ENCODE data around the gene FIP1L1. TPM values are rescaled to one million over a fixed set of nuclear protein-coding genes. Genes with fewer than 3 reads are reported as not detected.

The FIP1L1 gene
- total and polyA plus RNA-seq, 10 of the 15 experiments (the other 5 are each of a cell fraction or from before 2014, with no cell fraction given) = 28.1 to 110 (median 59.4) TPM

DNA sequence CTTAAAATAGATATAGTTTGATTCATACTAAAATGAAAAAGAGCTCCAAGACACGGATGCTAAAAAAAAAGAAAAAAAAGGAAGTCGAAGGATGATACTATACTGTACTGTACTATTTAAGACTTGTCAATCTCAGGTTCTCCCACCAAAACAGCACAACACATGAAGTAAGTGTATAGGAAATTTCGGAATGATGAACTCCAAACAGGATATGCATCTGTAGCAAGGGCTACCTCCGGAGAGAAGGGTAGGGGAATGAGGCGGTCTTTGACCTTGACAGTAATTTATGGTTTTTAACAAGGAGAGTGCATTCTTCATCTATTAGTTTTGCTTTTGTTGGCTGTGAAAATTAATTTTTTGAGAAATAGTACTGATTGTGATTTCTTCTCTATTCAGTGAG, 541 bp upstream of the FIP1L1 start:
- intact Hi-C loops (cut with micrococcal nuclease; ENCODE audit: unreplicated experiment) (loop anchor here (5.0 kb wide), 1 partner anchor 180 kb away; no protein-coding TSS in a partner anchor), in situ Hi-C loops (cut with MboI) (no loop called here)
- TSS peak; percentile 80 for BruUV-seq (replicated peaks)
- Histone ChIP-seq H3K27ac (ENCODE audit: control insufficient read depth, insufficient read depth) (peak overlapping the region; percentile 47), H2AFZ (ENCODE audit: control insufficient read depth, low read depth, low read length) (peak overlapping the region; percentile 92), H3K27me3 (replicated peaks in 1 of 2; ENCODE audit: control insufficient read depth in 2 of 2, insufficient read depth in 2 of 2, low read length in 1 of 2) (no peaks in the 10 kb centered on the region), H3K9ac (ENCODE audit: control insufficient read depth, insufficient read depth, low read length) (peak overlapping the region; percentile 79; the same call in 1 of the 2 replicates), H3K4me3 (peak overlapping the region; percentile 89; the same call in 1 of the 2 replicates), H3K4me2 (ENCODE audit: control insufficient read depth, insufficient read depth) (peak overlapping the region; percentile 83), H3K4me1 (ENCODE audit: control insufficient read depth, insufficient read depth, low read length) (no peaks in the 10 kb centered on the region), H3K36me3 (ENCODE audit: control insufficient read depth in 2 of 2, insufficient read depth in 2 of 2, low read length in 1 of 2) (no peaks in the 10 kb centered on the region), H4K20me1 (ENCODE audit: control insufficient read depth, insufficient read depth) (no peaks in the 10 kb centered on the region; the same call in 1 of the 2 replicates), H3K79me2 (ENCODE audit: control insufficient read depth, insufficient read depth, low read length) (peaks cover 41% of the 10 kb centered on the region), H3K9me3 (replicated peaks; ENCODE audit: control insufficient read depth, insufficient read depth, low read length) (no peaks in the 10 kb centered on the region)
- ChIA-PET SMC1A (ENCODE audit: uncharacterized antibody, unreplicated experiment) (interaction anchor here (1.1 to 2.2 kb wide), 2 partner anchors 10 to 71 kb away, joined by 4 to 8 read pairs; partner anchors contain the start of gene SCFD2), POLR2A (interaction anchor here (5.7 kb wide), 1 partner anchor 11 kb away, joined by 32 read pairs; the partner anchor contains the start of gene SCFD2), RAD21 (ENCODE audit: unreplicated experiment) (interaction anchor here (1.0 to 1.2 kb wide), 2 partner anchors 264 to 276 kb away, joined by 4 read pairs; no protein-coding TSS in a partner anchor), CTCF (interaction anchor here (1.0 to 3.3 kb wide), 2 partner anchors 10 to 11 kb away, joined by 3 to 11 read pairs; partner anchors contain the start of gene SCFD2)
- DNase-seq (ENCODE audit: low read depth, low spot score) = no peak
- ATAC-seq = no peak
- TF ChIP-seq JUND (IDR thresholded peaks at IDR 0.05; ENCODE audit: low read depth, low read length) (no peak), TCF7 (IDR thresholded peaks at IDR 0.05; ENCODE audit: borderline replicate concordance) (0 out of 2 replicates have a peak, but pooled peaks have one; percentile 28)
- no peak for FAIRE-seq
- 88% methylated on average over 5 of the region's 5 CpGs for WGBS (ENCODE audit: insufficient coverage, insufficient replicate concordance, low lambda C conversion rate, missing lambda C conversion rate)

GRCh38 chr4:53378171-53378482, 686 bp downstream of the FIP1L1 start:
- Histone ChIP-seq H3K9me3 (replicated peaks; ENCODE audit: control insufficient read depth, insufficient read depth, low read length) (no peaks in the 10 kb centered on the region), H3K79me2 (ENCODE audit: control insufficient read depth, insufficient read depth, low read length) (peaks cover 49% of the 10 kb centered on the region), H3K4me2 (ENCODE audit: control insufficient read depth, insufficient read depth) (peak overlapping the region; percentile 73; the same call in 1 of the 2 replicates), H3K4me3 (peak overlapping the region; percentile 89), H3K27ac (ENCODE audit: control insufficient read depth, insufficient read depth) (peak overlapping the region; percentile 84), H3K36me3 (ENCODE audit: control insufficient read depth in 2 of 2, insufficient read depth in 2 of 2, low read length in 1 of 2) (peaks cover 0 to 8% of the 10 kb centered on the region in 2 experiments; a peak in 1 of 4 replicates), H3K9ac (ENCODE audit: control insufficient read depth, insufficient read depth, low read length) (peak overlapping the region; percentile 79), H2AFZ (ENCODE audit: control insufficient read depth, low read depth, low read length) (no peak overlapping the region), H3K27me3 (replicated peaks in 1 of 2; ENCODE audit: control insufficient read depth in 2 of 2, insufficient read depth in 2 of 2, low read length in 1 of 2) (no peaks in the 10 kb centered on the region), H4K20me1 (ENCODE audit: control insufficient read depth, insufficient read depth) (no peaks in the 10 kb centered on the region; the same call in 1 of the 2 replicates), H3K4me1 (ENCODE audit: control insufficient read depth, insufficient read depth, low read length) (no peaks in the 10 kb centered on the region)
- 0 out of 2 replicates have a peak, but pooled peaks have one; percentile 5 for TF ChIP-seq DPF2 (IDR thresholded peaks at IDR 0.05)
- TF ChIP-seq PML (IDR thresholded peaks at IDR 0.05; ENCODE audit: low read length) = 0 out of 2 replicates have a peak, but pooled peaks have one; percentile 5
- TF ChIP-seq, protein P1, sequence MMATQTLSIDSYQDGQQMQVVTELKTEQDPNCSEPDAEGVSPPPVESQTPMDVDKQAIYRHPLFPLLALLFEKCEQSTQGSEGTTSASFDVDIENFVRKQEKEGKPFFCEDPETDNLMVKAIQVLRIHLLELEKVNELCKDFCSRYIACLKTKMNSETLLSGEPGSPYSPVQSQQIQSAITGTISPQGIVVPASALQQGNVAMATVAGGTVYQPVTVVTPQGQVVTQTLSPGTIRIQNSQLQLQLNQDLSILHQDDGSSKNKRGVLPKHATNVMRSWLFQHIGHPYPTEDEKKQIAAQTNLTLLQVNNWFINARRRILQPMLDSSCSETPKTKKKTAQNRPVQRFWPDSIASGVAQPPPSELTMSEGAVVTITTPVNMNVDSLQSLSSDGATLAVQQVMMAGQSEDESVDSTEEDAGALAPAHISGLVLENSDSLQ (IDR thresholded peaks at IDR 0.05) = no peak
- 0 out of 2 replicates have a peak, but pooled peaks have one; percentile 3 for TF ChIP-seq RUNX3 (IDR thresholded peaks at IDR 0.05; ENCODE audit: low read length)
- no peak for TF ChIP-seq MYB (IDR thresholded peaks at IDR 0.05; ENCODE audit: borderline replicate concordance, low read depth, low read length)
- no peak; the same call in 2 of the 3 replicates for ATAC-seq
- ChIA-PET POLR2A (interaction anchor here (5.7 kb wide), 1 partner anchor 12 kb away, joined by 32 read pairs; the partner anchor contains the start of gene SCFD2), SMC1A (ENCODE audit: uncharacterized antibody, unreplicated experiment) (interaction anchor here (0.6 to 3.9 kb wide), 6 partner anchors 12 to 69 kb away, joined by 3 to 32 read pairs (median 6); partner anchors contain the start of gene SCFD2), CTCF (interaction anchor here (0.6 to 3.3 kb wide), 4 partner anchors 12 to 362 kb away, joined by 3 to 11 read pairs (median 6); no protein-coding TSS in a partner anchor), RAD21 (ENCODE audit: unreplicated experiment) (interaction anchor here (1.0 to 1.2 kb wide), 2 partner anchors 262 to 274 kb away, joined by 4 read pairs; no protein-coding TSS in a partner anchor)
- DNase-seq (ENCODE audit: low read depth, low spot score) = no peak
- WGBS (ENCODE audit: insufficient coverage, insufficient replicate concordance, low lambda C conversion rate, missing lambda C conversion rate) = 1% methylated on average over 10 of the region's 10 CpGs
- no peak for FAIRE-seq
- in situ Hi-C loops (cut with MboI) (no loop called here), intact Hi-C loops (cut with micrococcal nuclease; ENCODE audit: unreplicated experiment) (loop anchor here (5.0 kb wide), 1 partner anchor 181 kb away; no protein-coding TSS in a partner anchor)
- BruUV-seq (replicated peaks) = no TSS peak

All from GM12878 (cell line).